Activated naive CD4-positive, alpha-beta T cell treated with anti-CD3 and anti-CD28 coated beads for 36 hours (primary cell): Measurements from ENCODE around the gene SPARCL1. TPM values are rescaled to one million over a fixed set of nuclear protein-coding genes. Genes with fewer than 3 reads are reported as not detected.
"Not testable (repeated sequence)": the region's sequence is repeated elsewhere in the genome, so short reads cannot be mapped to it uniquely, and the experiment has no call there.

Experiments
- CTCF ChIA-PET: fragments of 350-600 bp; sonication (Branson Sonifier 250); formaldehyde crosslinking; loops from one replicate; lab custom pipeline; 2021; ENCODE audit warnings: antibody characterized with exemption; lab: Charles Lee
- DNase-seq: peaks from one replicate; pipeline ENCODE4 v3.0.0-alpha.2; 2020
- H3K27ac Mint-ChIP-seq: one replicate; pipeline ENCODE4 v1.8.0; 2021; ENCODE audit warnings: mild to moderate bottlenecking, mixed read lengths
- H3K27me3 Mint-ChIP-seq: one replicate; pipeline ENCODE4 v1.8.0; 2021; ENCODE audit warnings: low read depth, mixed read lengths
- H3K36me3 Mint-ChIP-seq: one replicate; pipeline ENCODE4 v1.8.0; 2021; ENCODE audit warnings: low read depth, mixed read lengths
- H3K4me1 Mint-ChIP-seq: one replicate; pipeline ENCODE4 v1.8.0; 2021; ENCODE audit warnings: low read depth, mixed read lengths
- H3K4me3 Mint-ChIP-seq: one replicate; pipeline ENCODE4 v1.8.0; 2021; ENCODE audit warnings: mild to moderate bottlenecking, moderate library complexity, mixed read lengths
- H3K9me3 Mint-ChIP-seq: one replicate; pipeline ENCODE4 v1.8.0; 2021; ENCODE audit warnings: mixed read lengths
- intact Hi-C: fragments of 100-400 bp; cut with micrococcal nuclease; formaldehyde crosslinking; loops from one replicate; pipeline ENCODE4 v1.15.1; 2023
- total RNA-seq, 2 experiments: library from RNA; stranded (reverse); gene quantifications; one replicate each; pipeline ENCODE4 v1.2.3, GENCODE V29; 2021

Gene SPARCL1
- total RNA-seq, 2 experiments from 2014 or later = not detected

DNA sequence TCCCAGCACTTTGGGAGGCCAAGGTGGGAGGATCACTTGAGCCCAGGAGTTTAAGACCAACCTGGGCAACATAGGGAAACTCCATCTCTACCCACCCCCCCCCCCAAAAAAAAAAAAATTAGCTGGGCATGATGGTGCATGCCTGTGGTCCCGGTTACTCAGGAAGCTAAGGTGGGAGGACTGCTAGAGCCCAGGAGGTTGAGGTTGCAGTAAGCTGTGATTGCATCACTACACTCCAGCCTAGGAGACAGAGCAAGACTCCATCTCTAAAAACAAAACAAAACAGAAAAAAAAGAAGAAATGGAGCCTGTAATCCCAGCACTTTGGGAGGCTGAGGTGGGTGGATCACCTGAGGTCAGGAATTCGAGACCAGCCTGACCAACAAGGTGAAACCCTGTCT lies 37.3 kb downstream of the SPARCL1 start:
- H3K4me3 Mint-ChIP-seq, H3K27me3 Mint-ChIP-seq, intact Hi-C loops, DNase-seq, H3K9me3 Mint-ChIP-seq, H3K27ac Mint-ChIP-seq, H3K4me1 Mint-ChIP-seq: not testable (repeated sequence)
- peaks cover 18% of the 10 kb centered on the region for H3K36me3 Mint-ChIP-seq
- CTCF ChIA-PET = interaction anchor here (0.7 kb wide), 2 partner anchors 25 to 67 kb away, joined by 3 to 5 read pairs; no protein-coding TSS in a partner anchor

DNA sequence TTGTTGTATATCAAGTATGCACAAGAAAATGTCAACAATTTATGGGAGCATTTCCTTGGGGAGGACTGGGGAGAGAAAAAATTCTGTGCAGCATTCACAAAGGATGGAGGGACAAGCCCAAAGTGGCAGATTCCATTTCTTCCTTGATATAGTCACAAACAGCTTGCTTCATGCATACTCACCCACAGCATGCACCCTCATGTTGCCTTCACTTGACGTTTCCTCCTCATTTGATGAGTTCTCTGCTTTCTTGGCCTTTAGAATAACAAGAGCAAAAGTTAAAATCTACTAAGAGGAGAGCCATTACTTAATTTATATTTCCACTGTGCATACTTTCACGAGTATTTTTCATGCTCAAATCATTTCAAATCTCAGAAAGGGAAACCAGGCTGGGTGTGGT lies 37.7 kb downstream of the SPARCL1 start:
- H3K36me3 Mint-ChIP-seq = peaks cover 18% of the 10 kb centered on the region

DNA sequence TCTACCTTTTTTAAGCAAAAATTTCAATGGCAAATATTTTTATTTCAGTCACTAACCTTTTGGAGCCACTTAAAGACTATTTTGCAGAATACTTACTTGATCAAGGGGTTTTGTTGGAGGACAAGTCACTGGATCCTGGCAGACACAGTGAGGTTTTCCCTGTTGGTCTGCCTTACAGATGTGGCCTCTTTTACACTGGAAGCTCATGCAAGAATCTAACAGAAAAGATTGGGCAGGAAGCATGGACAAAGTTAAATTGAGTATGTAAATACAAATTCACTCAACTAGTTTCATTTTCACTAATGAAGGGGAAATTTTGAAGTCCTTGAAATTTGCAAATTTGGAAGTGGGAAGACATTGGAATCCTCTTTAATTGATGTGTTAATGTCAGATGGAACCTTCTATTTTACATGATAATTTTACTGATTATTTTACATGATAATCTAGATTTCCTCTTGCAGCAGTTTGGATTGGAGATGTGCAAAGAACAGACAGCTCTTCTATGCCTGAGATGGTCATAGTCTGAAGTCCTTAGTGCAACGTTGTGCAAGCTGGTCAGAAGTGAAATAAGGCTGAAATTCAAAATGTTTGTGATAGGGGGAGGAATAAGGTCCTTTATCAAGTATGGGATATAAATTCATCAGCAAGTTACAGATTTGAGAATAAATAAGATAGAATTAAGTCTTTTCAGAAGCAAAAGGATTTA lies 38.4 kb downstream of the SPARCL1 start:
- peaks cover 23% of the 10 kb centered on the region for H3K36me3 Mint-ChIP-seq
- CTCF ChIA-PET = no interaction called here
- H3K9me3 Mint-ChIP-seq = peaks cover 6% of the 10 kb centered on the region
- intact Hi-C loops = no loop called here
- peaks cover 2% of the 10 kb centered on the region for H3K4me1 Mint-ChIP-seq
- no peaks in the 10 kb centered on the region for H3K27me3 Mint-ChIP-seq
- no peak overlapping the region for H3K27ac Mint-ChIP-seq
- no peak overlapping the region for H3K4me3 Mint-ChIP-seq
- no peak for DNase-seq

More for the DNA sequence above, 37.7 kb downstream of the SPARCL1 start:
- Mint-ChIP-seq H3K4me1 (peaks cover 2% of the 10 kb centered on the region), H3K9me3 (peaks cover 6% of the 10 kb centered on the region), H3K27ac (no peak overlapping the region), H3K4me3 (no peak overlapping the region), H3K27me3 (no peaks in the 10 kb centered on the region)
- CTCF ChIA-PET = interaction anchor here (0.7 kb wide), 1 partner anchor 26 kb away, joined by 3 read pairs; no protein-coding TSS in a partner anchor
- DNase-seq = no peak
- intact Hi-C loops = no loop called here

DNA sequence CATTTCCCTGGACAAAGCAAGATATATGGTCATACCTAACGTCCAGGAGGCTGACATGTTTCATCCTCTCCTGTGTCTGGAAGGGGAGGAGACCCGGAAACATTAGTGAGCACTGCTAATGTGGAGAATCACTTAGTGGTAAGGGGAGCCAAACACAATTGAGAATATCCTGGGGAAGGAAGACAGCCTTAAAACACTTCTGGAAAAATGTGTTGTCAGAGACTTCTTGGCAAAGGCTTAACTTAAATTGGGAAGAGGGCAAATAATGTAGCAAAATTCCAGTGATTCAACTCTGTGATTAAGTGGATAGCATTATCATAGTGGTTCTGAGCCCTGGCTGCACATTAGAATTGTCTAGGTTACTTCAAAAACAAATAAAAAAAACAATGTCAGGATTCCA lies 39.5 kb downstream of the SPARCL1 start:
- H3K4me3 Mint-ChIP-seq = no peak overlapping the region
- no peak overlapping the region for H3K27ac Mint-ChIP-seq
- intact Hi-C loops = no loop called here
- no peak for DNase-seq
- H3K4me1 Mint-ChIP-seq = peaks cover 2% of the 10 kb centered on the region
- peaks cover 27% of the 10 kb centered on the region for H3K36me3 Mint-ChIP-seq
- CTCF ChIA-PET = no interaction called here
- no peaks in the 10 kb centered on the region for H3K27me3 Mint-ChIP-seq
- H3K9me3 Mint-ChIP-seq = peaks cover 6% of the 10 kb centered on the region

DNA sequence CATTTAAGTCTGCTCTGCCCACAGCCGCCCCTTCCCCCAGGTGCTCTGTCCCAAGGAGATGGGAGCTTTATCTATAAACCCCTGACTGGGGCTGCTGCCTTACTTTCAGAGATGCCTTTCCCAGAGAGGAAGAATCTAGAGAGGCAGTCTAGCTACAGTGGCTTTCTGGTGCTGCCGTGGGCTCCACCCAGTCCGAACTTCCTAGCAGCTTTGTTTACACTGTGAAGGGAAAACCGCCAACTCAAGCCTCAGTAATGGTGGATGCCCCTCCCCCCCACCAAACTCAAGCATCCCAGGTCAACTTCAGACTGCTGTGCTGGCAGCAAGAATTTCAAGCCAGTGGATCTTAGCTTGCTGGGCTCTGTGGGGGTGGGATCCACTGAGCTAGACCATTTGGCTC lies 40.5 kb downstream of the SPARCL1 start:
- intact Hi-C loops, DNase-seq, H3K4me3 Mint-ChIP-seq, H3K27ac Mint-ChIP-seq, H3K4me1 Mint-ChIP-seq, CTCF ChIA-PET, H3K27me3 Mint-ChIP-seq, H3K9me3 Mint-ChIP-seq: not testable (repeated sequence)
- H3K36me3 Mint-ChIP-seq = peaks cover 29% of the 10 kb centered on the region

DNA sequence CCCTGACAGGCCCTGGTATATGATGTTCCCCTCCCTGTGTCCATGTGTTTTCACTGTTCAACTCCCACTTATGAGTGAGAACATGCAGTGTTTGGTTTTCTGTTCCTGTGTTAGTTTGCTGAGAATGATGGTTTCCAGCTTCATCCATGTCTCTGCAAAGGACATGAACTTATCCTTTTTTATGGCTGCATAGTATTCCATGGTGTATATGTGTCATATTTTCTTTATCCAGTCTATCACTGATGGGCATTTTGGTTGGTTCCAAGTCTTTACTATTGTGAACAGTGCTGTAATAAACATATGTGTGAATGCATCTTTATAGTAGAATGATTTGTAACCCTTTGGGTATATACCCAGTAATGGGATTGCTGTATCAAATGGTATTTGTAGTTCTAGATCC lies 45.9 kb downstream of the SPARCL1 start:
- H3K4me1 Mint-ChIP-seq, H3K27ac Mint-ChIP-seq, H3K9me3 Mint-ChIP-seq, H3K4me3 Mint-ChIP-seq, intact Hi-C loops, DNase-seq, H3K27me3 Mint-ChIP-seq: not testable (repeated sequence)
- peaks cover 22% of the 10 kb centered on the region for H3K36me3 Mint-ChIP-seq
- CTCF ChIA-PET = interaction anchor here (0.7 kb wide), 1 partner anchor 70 kb away, joined by 5 read pairs; no protein-coding TSS in a partner anchor

DNA sequence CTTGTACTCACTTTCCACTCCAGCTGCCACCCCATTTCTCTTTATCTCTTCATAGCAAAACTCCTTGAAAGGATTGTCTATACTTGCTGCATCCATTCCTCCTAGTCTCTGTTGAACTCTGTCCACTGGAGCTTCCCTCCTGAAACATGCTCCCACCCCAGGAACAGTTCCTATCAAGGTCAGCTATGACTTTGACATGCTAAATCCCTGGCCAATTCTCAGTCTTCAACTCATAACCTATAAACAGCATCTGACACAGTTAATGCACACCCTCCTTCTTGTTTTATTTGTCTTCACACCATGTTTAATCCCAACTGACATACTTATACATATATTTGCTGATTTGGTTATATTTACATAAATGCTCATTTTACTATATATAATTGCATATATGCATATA lies 47.8 kb downstream of the SPARCL1 start:
- intact Hi-C loops = no loop called here
- H3K4me3 Mint-ChIP-seq = no peak overlapping the region
- H3K27ac Mint-ChIP-seq = no peak overlapping the region
- DNase-seq = no peak
- H3K4me1 Mint-ChIP-seq = no peaks in the 10 kb centered on the region
- H3K27me3 Mint-ChIP-seq = no peaks in the 10 kb centered on the region
- H3K36me3 Mint-ChIP-seq = peaks cover 12% of the 10 kb centered on the region
- H3K9me3 Mint-ChIP-seq = peaks cover 3% of the 10 kb centered on the region
- CTCF ChIA-PET = interaction anchor here (1.3 kb wide), 1 partner anchor 105 kb away, joined by 3 read pairs; no protein-coding TSS in a partner anchor

DNA sequence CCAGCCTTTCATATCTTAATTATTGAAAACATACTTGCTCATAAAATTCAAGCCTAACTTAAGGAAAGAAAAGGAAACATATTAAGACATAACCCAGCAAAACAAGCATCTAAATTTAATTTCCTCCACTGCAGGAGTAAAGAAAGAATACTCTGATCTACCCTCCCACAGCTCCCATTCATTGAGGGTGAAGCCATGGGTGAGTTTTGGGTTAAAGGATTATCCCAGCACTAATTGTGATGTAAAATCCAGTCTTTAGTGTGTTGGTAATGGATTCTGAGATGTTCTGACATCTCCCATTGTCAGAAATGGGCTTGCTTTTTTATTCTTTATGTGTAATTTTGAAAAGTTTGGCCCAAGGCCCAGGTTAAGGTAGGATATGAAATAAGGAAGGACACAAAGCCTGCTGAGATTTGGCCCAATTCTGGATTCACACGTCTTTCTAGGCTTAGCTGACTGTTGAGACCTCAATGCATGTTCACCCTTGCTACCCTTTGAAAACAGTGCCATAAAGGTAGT lies 50.4 kb downstream of the SPARCL1 start:
- H3K9me3 Mint-ChIP-seq = peaks cover 3% of the 10 kb centered on the region
- no peak overlapping the region for H3K4me3 Mint-ChIP-seq
- H3K27ac Mint-ChIP-seq = no peak overlapping the region
- CTCF ChIA-PET = interaction anchor here (1.3 kb wide), 1 partner anchor 12 kb away, joined by 3 read pairs; no protein-coding TSS in a partner anchor
- peaks cover 2% of the 10 kb centered on the region for H3K36me3 Mint-ChIP-seq
- H3K4me1 Mint-ChIP-seq = no peaks in the 10 kb centered on the region
- intact Hi-C loops = no loop called here
- H3K27me3 Mint-ChIP-seq = no peaks in the 10 kb centered on the region
- no peak for DNase-seq

DNA sequence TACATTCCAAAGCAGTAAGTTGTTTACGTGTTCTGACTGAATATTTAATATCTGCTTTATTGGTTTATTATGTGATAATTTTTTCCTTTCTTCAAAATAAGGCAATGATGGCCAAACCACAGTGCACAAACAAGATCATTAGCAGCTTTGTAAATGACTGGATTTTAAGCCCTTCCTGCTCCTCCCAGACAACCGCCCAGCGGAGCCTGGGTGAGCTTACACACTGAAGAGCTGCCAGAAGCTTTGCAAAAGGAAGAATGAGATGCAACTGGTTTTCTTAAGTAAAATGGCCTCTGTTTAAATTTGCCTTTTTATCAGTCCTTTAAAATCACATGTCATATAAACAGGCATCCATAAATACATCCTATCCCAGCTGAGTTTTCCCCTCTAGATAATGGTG lies 52.2 kb downstream of the SPARCL1 start:
- Mint-ChIP-seq H3K27me3 (no peaks in the 10 kb centered on the region), H3K4me1 (no peaks in the 10 kb centered on the region), H3K9me3 (no peaks in the 10 kb centered on the region), H3K27ac (no peak overlapping the region), H3K36me3 (no peaks in the 10 kb centered on the region), H3K4me3 (no peak overlapping the region)
- intact Hi-C loops = no loop called here
- CTCF ChIA-PET = interaction anchor here (1.1 to 1.2 kb wide), 4 partner anchors 11 to 242 kb away, joined by 3 to 4 read pairs (median 3); no protein-coding TSS in a partner anchor
- DNase-seq = no peak

DNA sequence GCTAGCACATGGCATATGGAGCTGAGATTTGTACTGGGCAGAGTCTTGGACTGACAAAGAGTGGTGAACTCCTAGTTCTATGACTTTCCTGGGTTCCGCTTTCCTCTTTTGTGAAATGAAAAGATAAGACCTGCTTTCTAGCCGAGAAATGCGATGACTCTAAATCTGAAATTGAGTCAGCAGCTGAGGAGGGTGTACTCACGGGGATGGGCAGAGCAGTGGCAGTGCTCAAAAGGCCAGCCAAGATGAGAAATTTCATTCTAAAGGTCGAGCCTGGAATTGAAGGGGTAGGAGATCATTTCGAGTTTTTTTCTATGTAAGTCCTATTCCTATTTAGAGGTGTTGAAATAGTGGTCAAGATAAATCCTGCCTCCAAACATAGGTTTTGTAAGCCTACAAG lies 59.8 kb downstream of the SPARCL1 start:
- H3K36me3 Mint-ChIP-seq = no peaks in the 10 kb centered on the region
- H3K4me3 Mint-ChIP-seq = no peak overlapping the region
- H3K4me1 Mint-ChIP-seq = no peaks in the 10 kb centered on the region
- intact Hi-C loops = loop anchor here (5.0 kb wide), 3 partner anchors 117 to 972 kb away; no protein-coding TSS in a partner anchor
- no peaks in the 10 kb centered on the region for H3K27me3 Mint-ChIP-seq
- no peak for DNase-seq
- H3K27ac Mint-ChIP-seq = no peak overlapping the region
- CTCF ChIA-PET = interaction anchor here (1.2 kb wide), 1 partner anchor 95 kb away, joined by 3 read pairs; no protein-coding TSS in a partner anchor
- H3K9me3 Mint-ChIP-seq = no peaks in the 10 kb centered on the region

DNA sequence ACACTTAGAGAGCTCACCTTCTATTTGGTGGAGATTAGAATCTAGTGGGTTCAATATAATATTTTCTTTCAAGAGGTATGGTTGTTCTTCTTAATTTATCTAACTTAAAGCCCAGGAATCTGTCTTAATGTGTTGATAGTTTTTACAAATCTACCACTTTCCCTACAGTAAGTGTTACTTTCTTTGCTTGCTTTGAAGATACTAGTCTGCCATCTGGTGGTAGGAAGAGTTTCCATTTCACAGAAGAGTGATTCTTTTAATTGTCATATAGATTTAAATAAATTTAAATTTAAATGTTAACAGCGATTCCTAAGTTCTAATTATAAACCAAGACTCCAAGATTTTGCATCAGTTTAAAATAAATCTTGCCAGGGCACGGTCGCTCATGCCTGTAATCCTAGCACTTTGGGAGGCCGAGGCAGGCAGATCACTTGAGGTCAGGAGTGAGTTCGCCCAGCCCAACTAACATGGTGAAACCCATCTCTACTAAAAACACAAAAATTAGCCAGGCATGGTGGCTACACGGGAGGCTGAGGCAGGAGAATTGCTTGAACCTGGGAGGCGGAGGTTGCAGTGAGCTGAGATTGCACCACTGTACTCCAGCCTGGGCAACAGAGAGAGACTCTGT lies 63.3 kb downstream of the SPARCL1 start:
- CTCF ChIA-PET = interaction anchor here (0.8 to 5.3 kb wide), 9 partner anchors 11 to 316 kb away, joined by 3 to 74 read pairs (median 3); no protein-coding TSS in a partner anchor
- intact Hi-C loops = loop anchor here (1.0 to 5.0 kb wide), 7 partner anchors 91 to 969 kb away; no protein-coding TSS in a partner anchor
- H3K27ac Mint-ChIP-seq = no peak overlapping the region
- H3K36me3 Mint-ChIP-seq = no peaks in the 10 kb centered on the region
- no peak for DNase-seq
- H3K4me3 Mint-ChIP-seq = no peak overlapping the region
- H3K9me3 Mint-ChIP-seq = no peaks in the 10 kb centered on the region
- H3K4me1 Mint-ChIP-seq = no peaks in the 10 kb centered on the region
- no peaks in the 10 kb centered on the region for H3K27me3 Mint-ChIP-seq

DNA sequence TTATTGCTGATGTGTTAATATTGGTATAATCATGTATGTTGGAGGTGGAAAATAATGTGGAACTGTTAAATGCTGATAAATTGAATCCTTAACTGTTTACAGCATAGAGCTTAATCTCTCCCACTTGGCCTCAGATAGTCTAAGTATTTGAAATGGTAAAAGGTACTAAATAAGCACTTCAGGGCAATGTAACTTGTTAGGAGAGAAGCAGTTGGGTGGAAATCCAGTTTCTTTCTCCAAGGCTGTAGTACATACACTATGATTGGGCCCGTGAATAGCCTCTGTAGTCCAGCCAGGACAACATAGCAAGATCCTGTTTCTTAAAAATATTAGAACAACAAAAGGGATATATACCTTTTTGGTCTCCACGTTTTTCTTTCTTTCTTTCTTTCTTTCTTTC lies 67.1 kb downstream of the SPARCL1 start:
- Mint-ChIP-seq H3K4me3 (no peak overlapping the region), H3K9me3 (no peaks in the 10 kb centered on the region), H3K27me3 (no peaks in the 10 kb centered on the region), H3K27ac (no peak overlapping the region), H3K36me3 (peaks cover 15% of the 10 kb centered on the region), H3K4me1 (no peaks in the 10 kb centered on the region)
- DNase-seq = no peak
- CTCF ChIA-PET = no interaction called here
- intact Hi-C loops = no loop called here
